Retinal pigment epithelial cell (primary cell): ENCODE data around the gene PHETA1.

Source experiments
- DNase-seq: peaks from one replicate; pipeline ENCODE4 v3.0.0-alpha.2; 2010; ENCODE audit warnings: low read depth
- H3K4me3 ChIP-seq: 2 replicates; pipeline ENCODE4 v1.5.1; 2011; ENCODE audit warnings: mild to moderate bottlenecking, low read length, control low read depth, moderate library complexity
- TF ChIP-seq, protein P1 (sequence below): conservative IDR thresholded peaks from 2 replicates; pipeline ENCODE4 v1.5.1; 2011; ENCODE audit warnings: low read depth, low read length, control low read depth, inconsistent platforms

PHETA1 gene

DNA sequence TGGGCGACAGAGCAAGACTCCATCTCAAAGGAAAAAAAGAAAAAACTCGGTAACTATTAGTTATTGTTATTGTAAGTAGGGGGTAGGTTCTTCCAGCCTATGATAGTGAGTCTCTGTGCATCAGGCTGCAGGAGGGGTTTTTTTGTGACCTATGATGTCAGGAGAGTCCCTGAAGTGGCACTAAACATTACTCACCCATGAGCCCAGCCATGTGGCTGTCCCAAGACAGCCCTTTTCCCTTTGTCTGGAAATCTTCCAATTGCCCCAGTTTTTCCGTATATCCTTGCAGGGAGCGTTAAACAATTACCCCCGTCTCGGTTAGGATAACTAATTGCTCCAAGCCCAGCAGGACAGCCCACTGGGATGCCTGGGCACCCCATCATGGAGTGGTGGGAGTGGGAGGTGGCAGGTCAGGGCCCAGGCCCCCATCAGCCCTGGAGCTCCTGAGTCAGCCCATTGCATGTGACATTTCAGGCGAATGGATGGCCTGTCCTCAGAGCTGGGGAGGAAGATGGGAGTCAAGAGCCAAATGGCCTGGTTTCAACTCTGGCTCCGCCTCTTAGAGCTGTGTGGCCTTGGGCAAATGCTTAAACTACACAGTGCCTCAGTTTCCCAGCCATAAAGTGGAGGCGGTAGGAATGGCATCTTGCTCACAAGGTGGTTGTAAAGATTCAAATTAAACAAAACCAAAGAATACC, 16.4 kb downstream of the PHETA1 start:
- DNase-seq: no peak
- TF ChIP-seq, protein P1, sequence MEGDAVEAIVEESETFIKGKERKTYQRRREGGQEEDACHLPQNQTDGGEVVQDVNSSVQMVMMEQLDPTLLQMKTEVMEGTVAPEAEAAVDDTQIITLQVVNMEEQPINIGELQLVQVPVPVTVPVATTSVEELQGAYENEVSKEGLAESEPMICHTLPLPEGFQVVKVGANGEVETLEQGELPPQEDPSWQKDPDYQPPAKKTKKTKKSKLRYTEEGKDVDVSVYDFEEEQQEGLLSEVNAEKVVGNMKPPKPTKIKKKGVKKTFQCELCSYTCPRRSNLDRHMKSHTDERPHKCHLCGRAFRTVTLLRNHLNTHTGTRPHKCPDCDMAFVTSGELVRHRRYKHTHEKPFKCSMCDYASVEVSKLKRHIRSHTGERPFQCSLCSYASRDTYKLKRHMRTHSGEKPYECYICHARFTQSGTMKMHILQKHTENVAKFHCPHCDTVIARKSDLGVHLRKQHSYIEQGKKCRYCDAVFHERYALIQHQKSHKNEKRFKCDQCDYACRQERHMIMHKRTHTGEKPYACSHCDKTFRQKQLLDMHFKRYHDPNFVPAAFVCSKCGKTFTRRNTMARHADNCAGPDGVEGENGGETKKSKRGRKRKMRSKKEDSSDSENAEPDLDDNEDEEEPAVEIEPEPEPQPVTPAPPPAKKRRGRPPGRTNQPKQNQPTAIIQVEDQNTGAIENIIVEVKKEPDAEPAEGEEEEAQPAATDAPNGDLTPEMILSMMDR: no peak
- H3K4me3 ChIP-seq: no peak overlapping the region

DNA sequence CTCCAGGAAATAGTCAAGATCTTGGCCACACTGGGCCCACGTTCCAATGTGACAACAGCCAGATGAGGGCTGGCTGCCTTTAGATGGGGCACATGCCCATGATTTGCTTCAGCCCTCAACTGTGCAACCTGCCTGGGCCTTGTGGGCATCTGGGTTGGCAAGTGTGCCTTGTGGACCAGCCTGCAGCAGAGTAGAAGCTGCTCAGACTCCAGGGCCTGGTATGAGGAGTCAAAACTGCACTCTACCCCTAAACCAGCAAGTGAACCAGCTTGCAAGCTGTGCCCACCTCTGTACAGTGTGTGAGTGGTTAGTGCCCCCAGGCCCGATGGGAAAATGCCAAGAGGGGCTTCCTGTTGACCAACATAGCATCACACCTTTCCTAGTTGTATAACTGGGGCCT, 17.9 kb downstream of the PHETA1 start:
- H3K4me3 ChIP-seq: no peak overlapping the region
- TF ChIP-seq, protein P1: no peak
- DNase-seq: no peak

DNA sequence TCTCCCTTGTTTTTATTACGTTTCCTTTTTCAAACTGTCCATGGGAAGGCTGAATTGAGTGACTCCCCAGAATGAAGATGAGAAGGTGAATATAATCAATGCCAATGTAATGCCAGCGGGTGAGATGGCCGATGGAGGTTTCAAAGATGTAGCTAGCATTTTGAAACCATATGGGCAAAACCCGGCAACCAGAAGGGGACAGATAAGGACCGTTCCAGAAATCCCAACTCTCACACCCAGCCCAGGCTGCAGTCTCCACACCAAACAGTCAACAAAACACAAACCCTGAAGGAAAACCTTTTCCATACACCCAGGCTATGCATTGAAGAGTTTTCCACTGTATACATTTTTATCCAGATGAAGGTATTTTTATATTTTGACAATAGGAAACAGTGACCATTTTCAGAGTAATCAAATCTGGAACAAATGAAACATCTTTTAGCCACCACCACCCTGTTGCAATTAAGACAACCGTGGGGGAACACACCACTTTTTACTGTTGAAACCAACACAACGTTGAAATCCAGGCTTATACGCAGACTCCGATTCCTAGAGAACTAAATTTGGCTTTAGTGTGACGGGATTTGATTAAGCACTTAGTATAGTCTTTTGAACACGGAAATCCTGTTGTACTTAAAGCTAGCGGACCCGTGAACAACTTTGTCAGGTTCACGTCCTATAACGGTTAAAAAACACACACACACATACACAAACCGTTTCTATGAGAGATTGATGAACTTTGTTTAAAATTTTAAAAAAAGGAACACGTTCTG, 19.0 kb downstream of the PHETA1 start:
- no peak for DNase-seq
- H3K4me3 ChIP-seq: no peak overlapping the region
- TF ChIP-seq, protein P1: no peak

DNA sequence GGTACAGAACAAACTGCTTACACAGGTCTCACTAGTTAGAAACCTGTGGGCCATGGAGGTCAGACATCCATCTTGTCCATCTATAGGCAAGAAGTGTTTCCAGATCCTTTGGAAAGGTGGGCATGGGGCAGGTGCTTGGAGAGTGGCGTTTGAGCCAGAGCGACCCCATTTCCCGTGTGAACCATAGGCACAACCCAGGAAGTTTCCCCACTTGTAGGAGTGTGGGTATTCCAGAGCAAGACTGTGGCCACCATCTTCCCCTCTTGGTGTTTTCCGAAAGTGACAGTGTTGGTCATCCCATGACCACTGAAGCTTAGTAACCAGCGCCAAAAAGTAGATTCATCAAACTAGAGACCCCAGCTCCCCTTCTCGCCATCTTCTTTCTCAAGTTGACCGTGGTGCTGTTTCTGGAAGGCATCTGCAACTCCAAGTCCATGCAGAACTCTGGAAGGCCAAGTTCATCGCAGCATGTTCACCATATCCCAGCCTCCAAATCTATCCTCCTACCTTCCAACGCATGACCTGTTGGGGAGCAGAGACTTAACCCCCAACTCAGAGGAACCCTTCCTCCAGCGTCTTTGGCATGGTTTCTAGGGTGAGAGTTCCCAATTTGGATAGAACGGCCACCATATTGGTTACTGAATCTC, 19.7 kb downstream of the PHETA1 start:
- no peak for DNase-seq
- H3K4me3 ChIP-seq: no peak overlapping the region
- TF ChIP-seq, protein P1: no peak

DNA sequence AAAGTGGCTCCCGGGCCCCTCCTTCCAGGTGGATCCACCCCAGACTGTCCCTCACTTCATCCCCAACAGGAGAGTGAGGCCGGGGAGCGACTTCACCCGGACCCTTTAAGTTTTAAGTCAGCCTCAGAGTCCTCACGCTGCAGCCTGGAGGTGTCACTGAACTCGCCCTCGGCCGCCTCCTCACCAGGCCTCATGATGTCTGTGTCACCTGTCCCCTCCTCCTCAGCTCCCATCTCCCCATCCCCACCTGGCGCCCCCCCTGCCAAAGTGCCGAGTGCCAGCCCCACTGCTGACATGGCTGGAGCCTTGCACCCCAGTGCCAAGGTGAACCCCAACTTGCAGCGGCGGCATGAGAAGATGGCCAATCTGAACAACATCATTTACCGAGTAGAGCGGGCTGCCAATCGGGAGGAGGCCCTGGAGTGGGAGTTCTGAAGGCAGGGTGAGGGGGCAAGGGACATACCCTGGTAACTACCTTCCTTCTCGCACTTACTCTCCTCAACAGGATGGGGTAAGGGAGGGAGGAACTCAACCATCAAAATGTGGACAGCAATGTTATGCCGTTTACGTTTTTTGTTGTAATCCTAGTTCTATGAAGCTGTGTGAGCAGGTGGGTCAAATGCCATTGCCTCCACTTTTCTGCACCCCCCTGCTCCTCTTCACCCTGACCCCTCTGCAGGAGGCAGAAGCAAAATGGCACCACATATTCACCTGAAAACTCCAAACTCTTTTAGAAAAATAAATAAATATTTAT, 20.8 kb downstream of the PHETA1 start:
- no peak overlapping the region for H3K4me3 ChIP-seq
- DNase-seq: no peak
- TF ChIP-seq, protein P1: no peak

DNA sequence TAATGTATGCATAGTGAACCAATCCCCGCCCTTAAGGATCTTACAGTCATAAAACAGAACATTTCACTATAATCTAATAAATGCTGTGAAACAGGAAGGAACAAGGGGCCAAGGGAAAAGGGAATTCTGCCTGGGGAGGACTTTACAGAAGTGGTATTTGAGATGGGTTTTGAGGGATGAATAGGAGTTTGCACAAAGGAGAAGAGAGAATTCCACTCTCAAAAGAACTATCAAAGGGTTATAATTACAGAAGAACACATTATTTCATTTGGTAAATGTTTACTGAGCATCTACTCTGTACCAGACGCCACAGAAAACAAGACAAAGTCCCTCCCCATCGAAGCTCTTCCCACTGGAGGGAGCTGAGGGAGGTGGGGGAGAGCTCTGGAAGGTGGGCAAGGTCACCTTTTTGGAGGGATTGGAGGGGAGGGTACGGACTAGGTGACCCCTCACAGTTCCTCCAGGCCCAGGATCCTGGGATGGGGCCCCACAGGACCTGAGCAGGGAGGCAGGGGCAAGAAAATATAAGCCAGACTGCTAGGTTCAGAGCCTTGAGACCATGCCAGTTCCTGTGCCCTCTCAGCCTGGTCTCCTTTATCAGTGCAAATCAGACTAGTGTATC, 24.5 kb downstream of the PHETA1 start:
- DNase-seq: no peak
- TF ChIP-seq, protein P1: no peak
- no peak overlapping the region for H3K4me3 ChIP-seq
